ENCODE data around the gene ACSM6.

ACSM6 gene

GRCh38 chr10:95275726-95276366, 81.8 kb downstream of the ACSM6 start:
- DNase-seq: no peak

- DNase-seq: peak; percentile 85
Measured at GRCh38 chr10:95276367-95277200, 82.5 kb downstream of the ACSM6 start.

GRCh38 chr10:95277201-95277570, 83.1 kb downstream of the ACSM6 start:
- DNase-seq: no peak

GRCh38 chr10:95277614-95278013, 83.6 kb downstream of the ACSM6 start:
- DNase-seq: no peak

Measured in MV-4-11 (cell line).